ENCODE measurements around the gene TTK.
A peak's percentile ranks its signal among the peaks of the same experiment; 100 is the strongest.

Gene TTK

DNA sequence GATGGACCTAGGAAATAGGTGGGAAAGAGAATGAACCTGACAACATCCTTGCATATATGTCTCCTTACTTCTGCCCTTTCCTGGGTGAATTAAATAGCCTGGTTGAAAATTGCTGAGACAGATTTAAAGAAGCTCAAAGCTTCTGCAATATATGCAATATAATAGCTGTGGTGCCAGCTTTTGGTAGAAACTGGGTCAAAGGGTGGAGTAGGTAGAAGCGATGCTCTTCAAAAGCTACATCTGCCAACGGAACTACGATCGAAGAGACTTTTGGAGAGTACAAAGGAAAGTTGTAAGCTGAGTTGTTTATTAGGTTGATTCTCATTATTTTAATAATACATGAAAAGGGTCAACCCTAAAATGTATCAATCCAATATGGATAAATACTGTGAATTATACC, 22.8 kb upstream of the TTK start:
- H2BK15ac ChIP-seq (replicated peaks; ENCODE audit: low read depth) = no peak overlapping the region
- H3K4ac ChIP-seq (ENCODE audit: low read depth, low read length) = no peak overlapping the region
- H2BK5ac ChIP-seq (ENCODE audit: low read length) = no peak overlapping the region
- H2AK5ac ChIP-seq (ENCODE audit: low read length) = no peak overlapping the region
- H3K4me1 ChIP-seq (ENCODE audit: control insufficient read depth, low read depth, low read length) = no peaks in the 10 kb centered on the region
- H3K23ac ChIP-seq (ENCODE audit: low read length) = no peak overlapping the region
- H3K56ac ChIP-seq (ENCODE audit: low read length) = no peak overlapping the region
- WGBS (ENCODE audit: extremely low coverage, insufficient coverage, low lambda C conversion rate) = no CpG with 5 or more reads among the region's 4 CpGs
- no peak overlapping the region for H2BK120ac ChIP-seq (ENCODE audit: low read depth, low read length)
- H3K9ac ChIP-seq (ENCODE audit: low read length) = no peak overlapping the region
- DNase-seq = no peak
- no peaks in the 10 kb centered on the region for H3K79me1 ChIP-seq (ENCODE audit: low read length)
- no peak overlapping the region for H3K27ac ChIP-seq (ENCODE audit: low read depth, low read length)
- no peak overlapping the region for H3K4me2 ChIP-seq (ENCODE audit: low read length)
- no peak overlapping the region for H3K4me3 ChIP-seq (ENCODE audit: low read length)
- no peak overlapping the region for H4K5ac ChIP-seq (ENCODE audit: low read length)
- no peaks in the 10 kb centered on the region for H3K79me2 ChIP-seq (ENCODE audit: control insufficient read depth, insufficient read depth, low read length)
- H3K18ac ChIP-seq (ENCODE audit: low read length) = no peak overlapping the region
- no peak overlapping the region for H4K8ac ChIP-seq (ENCODE audit: low read depth, low read length)
- no peaks in the 10 kb centered on the region for H3K36me3 ChIP-seq (ENCODE audit: control insufficient read depth, insufficient read depth, low read length)
- H3K27me3 ChIP-seq (ENCODE audit: insufficient read depth, low read length, poor library complexity) = no peaks in the 10 kb centered on the region

DNA sequence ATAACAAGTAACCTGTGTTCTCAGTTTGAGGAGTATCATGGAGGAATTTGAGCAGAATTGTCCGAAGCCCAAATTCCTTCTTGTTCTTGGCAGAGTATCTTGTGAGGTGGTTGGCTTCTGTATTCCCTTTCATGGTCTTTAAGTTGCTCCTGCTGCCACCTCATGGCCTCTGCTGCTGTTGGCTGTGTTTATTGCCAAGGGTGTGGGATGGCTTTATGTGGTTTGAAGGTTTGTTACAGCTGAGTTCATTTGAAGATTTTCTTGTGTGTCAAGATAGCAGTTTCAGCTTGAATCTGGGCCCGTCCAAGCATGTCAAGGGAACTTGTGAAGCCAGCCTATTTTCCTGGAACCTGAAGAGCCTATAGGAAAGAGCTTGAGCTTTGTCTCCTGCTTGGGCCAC, 20.2 kb upstream of the TTK start:
- no peak overlapping the region for H2BK120ac ChIP-seq (ENCODE audit: low read depth, low read length)
- no peak overlapping the region for H3K56ac ChIP-seq (ENCODE audit: low read length)
- no peaks in the 10 kb centered on the region for H3K4me1 ChIP-seq (ENCODE audit: control insufficient read depth, low read depth, low read length)
- no peak overlapping the region for H3K4me3 ChIP-seq (ENCODE audit: low read length)
- no peak overlapping the region for H2BK15ac ChIP-seq (replicated peaks; ENCODE audit: low read depth)
- H3K4me2 ChIP-seq (ENCODE audit: low read length) = no peak overlapping the region
- H3K27me3 ChIP-seq (ENCODE audit: insufficient read depth, low read length, poor library complexity) = no peaks in the 10 kb centered on the region
- no peak overlapping the region for H3K4ac ChIP-seq (ENCODE audit: low read depth, low read length)
- no peaks in the 10 kb centered on the region for H3K79me1 ChIP-seq (ENCODE audit: low read length)
- no peak overlapping the region for H4K8ac ChIP-seq (ENCODE audit: low read depth, low read length)
- no peak overlapping the region for H3K23ac ChIP-seq (ENCODE audit: low read length)
- H3K9ac ChIP-seq (ENCODE audit: low read length) = no peak overlapping the region
- H2AK5ac ChIP-seq (ENCODE audit: low read length) = no peak overlapping the region
- WGBS (ENCODE audit: extremely low coverage, insufficient coverage, low lambda C conversion rate) = no CpG with 5 or more reads among the region's 2 CpGs
- H3K18ac ChIP-seq (ENCODE audit: low read length) = no peak overlapping the region
- H3K79me2 ChIP-seq (ENCODE audit: control insufficient read depth, insufficient read depth, low read length) = no peaks in the 10 kb centered on the region
- no peak overlapping the region for H2BK5ac ChIP-seq (ENCODE audit: low read length)
- no peaks in the 10 kb centered on the region for H3K36me3 ChIP-seq (ENCODE audit: control insufficient read depth, insufficient read depth, low read length)
- H4K5ac ChIP-seq (ENCODE audit: low read length) = no peak overlapping the region
- DNase-seq = peak; percentile 57
- H3K27ac ChIP-seq (ENCODE audit: low read depth, low read length) = no peak overlapping the region

DNA sequence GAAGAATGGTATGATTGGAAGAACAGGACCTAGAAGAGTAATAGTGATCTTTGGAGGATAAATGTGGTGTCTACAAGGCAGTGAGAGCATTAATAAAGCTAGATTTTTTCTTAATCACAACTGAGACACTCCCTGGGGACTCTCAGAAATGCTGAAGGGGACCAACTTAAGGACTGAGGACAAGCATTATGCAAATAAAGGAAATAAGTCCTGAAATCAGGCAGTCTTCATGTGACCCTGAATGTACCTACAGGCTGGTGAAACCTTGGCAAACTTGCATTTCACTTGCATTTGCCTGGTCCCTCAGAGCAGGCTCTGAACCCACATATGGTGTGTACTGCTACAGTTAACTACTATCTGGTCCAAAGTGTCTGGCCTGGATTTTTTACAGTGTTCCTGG, 19.3 kb upstream of the TTK start:
- Histone ChIP-seq H3K4me2 (ENCODE audit: low read length) (no peak overlapping the region), H4K8ac (ENCODE audit: low read depth, low read length) (no peak overlapping the region), H2BK120ac (ENCODE audit: low read depth, low read length) (no peak overlapping the region), H3K23ac (ENCODE audit: low read length) (no peak overlapping the region), H3K27me3 (ENCODE audit: insufficient read depth, low read length, poor library complexity) (no peaks in the 10 kb centered on the region), H3K4me3 (ENCODE audit: low read length) (no peak overlapping the region), H3K56ac (ENCODE audit: low read length) (no peak overlapping the region), H3K4me1 (ENCODE audit: control insufficient read depth, low read depth, low read length) (no peaks in the 10 kb centered on the region), H3K9ac (ENCODE audit: low read length) (no peak overlapping the region), H2AK5ac (ENCODE audit: low read length) (no peak overlapping the region), H3K79me1 (ENCODE audit: low read length) (no peaks in the 10 kb centered on the region), H3K18ac (ENCODE audit: low read length) (no peak overlapping the region), H2BK15ac (replicated peaks; ENCODE audit: low read depth) (no peak overlapping the region), H4K5ac (ENCODE audit: low read length) (no peak overlapping the region), H3K36me3 (ENCODE audit: control insufficient read depth, insufficient read depth, low read length) (no peaks in the 10 kb centered on the region), H3K4ac (ENCODE audit: low read depth, low read length) (no peak overlapping the region), H3K27ac (ENCODE audit: low read depth, low read length) (no peak overlapping the region), H2BK5ac (ENCODE audit: low read length) (no peak overlapping the region), H3K79me2 (ENCODE audit: control insufficient read depth, insufficient read depth, low read length) (no peaks in the 10 kb centered on the region)
- DNase-seq = no peak

DNA sequence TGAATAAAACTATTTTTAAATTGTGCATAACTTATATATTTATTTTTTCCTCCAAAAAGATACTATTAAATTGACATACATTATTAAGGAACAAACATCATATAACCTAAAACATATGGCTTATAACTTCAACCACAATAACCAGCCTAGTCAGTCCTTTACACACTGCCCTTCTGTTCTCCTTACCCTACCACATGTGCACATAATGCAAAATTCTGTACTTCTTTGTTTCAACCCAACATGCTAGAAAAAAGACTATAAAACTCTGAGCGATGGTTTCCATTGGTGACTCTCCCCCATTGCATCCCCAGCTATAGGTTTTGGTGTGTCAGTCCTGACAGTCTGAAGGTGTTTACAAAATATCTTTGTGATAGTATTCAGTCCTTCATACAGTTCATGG, 14.8 kb upstream of the TTK start:
- WGBS (ENCODE audit: extremely low coverage, insufficient coverage, low lambda C conversion rate) = no CpG with 5 or more reads among the region's 1 CpG
- Histone ChIP-seq H3K79me1 (ENCODE audit: low read length) (no peaks in the 10 kb centered on the region), H3K18ac (ENCODE audit: low read length) (no peak overlapping the region), H3K23ac (ENCODE audit: low read length) (no peak overlapping the region), H2BK120ac (ENCODE audit: low read depth, low read length) (no peak overlapping the region), H3K79me2 (ENCODE audit: control insufficient read depth, insufficient read depth, low read length) (no peaks in the 10 kb centered on the region), H3K27me3 (ENCODE audit: insufficient read depth, low read length, poor library complexity) (no peaks in the 10 kb centered on the region), H3K4me3 (ENCODE audit: low read length) (no peak overlapping the region), H2AK5ac (ENCODE audit: low read length) (no peak overlapping the region), H4K8ac (ENCODE audit: low read depth, low read length) (no peak overlapping the region), H3K4me2 (ENCODE audit: low read length) (no peak overlapping the region), H2BK5ac (ENCODE audit: low read length) (no peak overlapping the region), H3K9ac (ENCODE audit: low read length) (no peak overlapping the region), H3K56ac (ENCODE audit: low read length) (no peak overlapping the region), H3K36me3 (ENCODE audit: control insufficient read depth, insufficient read depth, low read length) (no peaks in the 10 kb centered on the region), H3K27ac (ENCODE audit: low read depth, low read length) (no peak overlapping the region), H2BK15ac (replicated peaks; ENCODE audit: low read depth) (no peak overlapping the region), H4K5ac (ENCODE audit: low read length) (no peak overlapping the region), H3K4me1 (ENCODE audit: control insufficient read depth, low read depth, low read length) (no peaks in the 10 kb centered on the region), H3K4ac (ENCODE audit: low read depth, low read length) (no peak overlapping the region)
- no peak for DNase-seq

GRCh38 chr6:79993012-79993910, 11.2 kb upstream of the TTK start:
- Histone ChIP-seq H2BK5ac (ENCODE audit: low read length) (no peak overlapping the region), H3K79me2 (ENCODE audit: control insufficient read depth, insufficient read depth, low read length) (no peaks in the 10 kb centered on the region), H3K79me1 (ENCODE audit: low read length) (no peaks in the 10 kb centered on the region), H2BK15ac (replicated peaks; ENCODE audit: low read depth) (no peak overlapping the region), H3K36me3 (ENCODE audit: control insufficient read depth, insufficient read depth, low read length) (no peaks in the 10 kb centered on the region), H4K5ac (ENCODE audit: low read length) (no peak overlapping the region), H4K8ac (ENCODE audit: low read depth, low read length) (no peak overlapping the region), H3K27ac (ENCODE audit: low read depth, low read length) (no peak overlapping the region), H2BK120ac (ENCODE audit: low read depth, low read length) (no peak overlapping the region), H3K18ac (ENCODE audit: low read length) (no peak overlapping the region), H3K4me2 (ENCODE audit: low read length) (no peak overlapping the region), H3K27me3 (ENCODE audit: insufficient read depth, low read length, poor library complexity) (no peaks in the 10 kb centered on the region), H2AK5ac (ENCODE audit: low read length) (no peak overlapping the region), H3K56ac (ENCODE audit: low read length) (no peak overlapping the region), H3K23ac (ENCODE audit: low read length) (no peak overlapping the region), H3K9ac (ENCODE audit: low read length) (no peak overlapping the region), H3K4ac (ENCODE audit: low read depth, low read length) (no peak overlapping the region), H3K4me3 (ENCODE audit: low read length) (no peak overlapping the region), H3K4me1 (ENCODE audit: control insufficient read depth, low read depth, low read length) (no peaks in the 10 kb centered on the region)
- no CpG with 5 or more reads among the region's 2 CpGs for WGBS (ENCODE audit: extremely low coverage, insufficient coverage, low lambda C conversion rate)
- DNase-seq = no peak

DNA sequence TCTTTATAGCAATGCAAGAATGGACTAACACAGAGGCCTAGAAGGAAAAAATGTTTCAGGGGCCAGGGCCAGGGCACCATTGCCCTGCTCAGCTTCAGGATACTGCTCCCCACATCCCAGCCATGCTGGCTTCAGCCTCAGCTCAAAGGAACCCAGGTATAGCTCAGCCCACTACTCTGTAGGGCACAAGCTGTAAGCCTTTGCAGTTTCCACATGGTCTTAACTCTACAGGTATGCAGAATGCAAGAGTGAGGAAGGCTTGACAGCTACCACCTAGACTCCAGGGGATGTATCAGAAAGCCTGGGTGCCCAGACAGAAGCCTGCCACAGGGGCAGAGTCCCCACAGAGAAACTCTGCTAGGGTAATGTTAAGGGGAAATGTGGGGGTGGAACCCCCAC, 10.5 kb upstream of the TTK start:
- Histone ChIP-seq H2BK5ac (ENCODE audit: low read length) (no peak overlapping the region), H2AK5ac (ENCODE audit: low read length) (no peak overlapping the region), H4K5ac (ENCODE audit: low read length) (no peak overlapping the region), H3K36me3 (ENCODE audit: control insufficient read depth, insufficient read depth, low read length) (no peaks in the 10 kb centered on the region), H3K23ac (ENCODE audit: low read length) (no peak overlapping the region), H3K79me1 (ENCODE audit: low read length) (no peaks in the 10 kb centered on the region), H3K18ac (ENCODE audit: low read length) (no peak overlapping the region), H3K4me1 (ENCODE audit: control insufficient read depth, low read depth, low read length) (no peaks in the 10 kb centered on the region), H3K4me3 (ENCODE audit: low read length) (no peak overlapping the region), H3K4me2 (ENCODE audit: low read length) (no peak overlapping the region), H2BK15ac (replicated peaks; ENCODE audit: low read depth) (no peak overlapping the region), H3K56ac (ENCODE audit: low read length) (no peak overlapping the region), H4K8ac (ENCODE audit: low read depth, low read length) (no peak overlapping the region), H2BK120ac (ENCODE audit: low read depth, low read length) (no peak overlapping the region), H3K27ac (ENCODE audit: low read depth, low read length) (no peak overlapping the region), H3K4ac (ENCODE audit: low read depth, low read length) (no peak overlapping the region), H3K9ac (ENCODE audit: low read length) (no peak overlapping the region), H3K27me3 (ENCODE audit: insufficient read depth, low read length, poor library complexity) (no peaks in the 10 kb centered on the region), H3K79me2 (ENCODE audit: control insufficient read depth, insufficient read depth, low read length) (no peaks in the 10 kb centered on the region)
- no peak for DNase-seq
